ENCODE data around the gene SLC35E3.
A peak's percentile ranks its signal among the peaks of the same experiment; 100 is the strongest.

Gene SLC35E3

GRCh38 chr12:68771223-68771925 lies 25.4 kb downstream of the SLC35E3 start:
- no peak for DNase-seq

GRCh38 chr12:68772714-68773113 lies 26.7 kb downstream of the SLC35E3 start:
- no peak for DNase-seq

GRCh38 chr12:68773582-68773981 lies 27.6 kb downstream of the SLC35E3 start:
- DNase-seq: no peak

GRCh38 chr12:68775121-68775630 lies 29.2 kb downstream of the SLC35E3 start:
- DNase-seq: no peak

- DNase-seq: no peak
These were observed 31.1 kb downstream of the SLC35E3 start for GRCh38 chr12:68776976-68777610.

- DNase-seq: no peak
These were observed 33.3 kb downstream of the SLC35E3 start for GRCh38 chr12:68779280-68779679.

GRCh38 chr12:68780731-68781130 lies 34.8 kb downstream of the SLC35E3 start:
- DNase-seq: no peak

- DNase-seq: no peak
These were observed 35.8 kb downstream of the SLC35E3 start for GRCh38 chr12:68781728-68782127.

GRCh38 chr12:68784015-68784414 lies 38.0 kb downstream of the SLC35E3 start:
- no peak for DNase-seq

GRCh38 chr12:68785358-68785757 lies 39.4 kb downstream of the SLC35E3 start:
- DNase-seq: no peak

- no peak for DNase-seq
These were observed 39.8 kb downstream of the SLC35E3 start for GRCh38 chr12:68785823-68786222.

GRCh38 chr12:68786929-68787328 lies 41.0 kb downstream of the SLC35E3 start:
- DNase-seq: no peak

- DNase-seq: no peak
These were observed 42.7 kb downstream of the SLC35E3 start for GRCh38 chr12:68788554-68789143.

- no peak for DNase-seq
These were observed 43.3 kb downstream of the SLC35E3 start for GRCh38 chr12:68789144-68789878.

GRCh38 chr12:68790081-68790951 lies 44.3 kb downstream of the SLC35E3 start:
- DNase-seq: no peak

- DNase-seq: no peak
These were observed 44.9 kb downstream of the SLC35E3 start for GRCh38 chr12:68790952-68791234.

- no peak for DNase-seq
These were observed 46.0 kb downstream of the SLC35E3 start for GRCh38 chr12:68791897-68792481.

GRCh38 chr12:68792952-68793351 lies 47.0 kb downstream of the SLC35E3 start:
- DNase-seq: peak in 1 of 2 experiments; percentile 6

- DNase-seq: no peak
These were observed 47.5 kb downstream of the SLC35E3 start for GRCh38 chr12:68793436-68793835.

GRCh38 chr12:68793975-68794652 lies 48.1 kb downstream of the SLC35E3 start:
- DNase-seq: no peak

GRCh38 chr12:68794653-68795251 lies 48.8 kb downstream of the SLC35E3 start:
- no peak for DNase-seq

All from NCI-H2081 (cell line).